Skin epidermis (tissue), 12 donors: ENCODE data around the gene HYDIN.

Experiments used
- H3K27ac ChIP-seq, 21 experiments: fragments of 200-600 bp; sonication (generic) in 11 of 21; one replicate each; pipeline ENCODE4 v1.5.0; 2020; ENCODE audit warnings: mild to moderate bottlenecking in 3 of 21, inconsistent platforms in 2 of 21, moderate library complexity in 2 of 21
- H3K4me3 ChIP-seq, 7 experiments: fragments of 200-600 bp; sonication (generic) in 2 of 7; one replicate each; pipeline ENCODE4 v1.5.0; 2020; ENCODE audit warnings: inconsistent platforms in 2 of 7, mild to moderate bottlenecking in 2 of 7, moderate library complexity in 1 of 7

HYDIN gene

DNA sequence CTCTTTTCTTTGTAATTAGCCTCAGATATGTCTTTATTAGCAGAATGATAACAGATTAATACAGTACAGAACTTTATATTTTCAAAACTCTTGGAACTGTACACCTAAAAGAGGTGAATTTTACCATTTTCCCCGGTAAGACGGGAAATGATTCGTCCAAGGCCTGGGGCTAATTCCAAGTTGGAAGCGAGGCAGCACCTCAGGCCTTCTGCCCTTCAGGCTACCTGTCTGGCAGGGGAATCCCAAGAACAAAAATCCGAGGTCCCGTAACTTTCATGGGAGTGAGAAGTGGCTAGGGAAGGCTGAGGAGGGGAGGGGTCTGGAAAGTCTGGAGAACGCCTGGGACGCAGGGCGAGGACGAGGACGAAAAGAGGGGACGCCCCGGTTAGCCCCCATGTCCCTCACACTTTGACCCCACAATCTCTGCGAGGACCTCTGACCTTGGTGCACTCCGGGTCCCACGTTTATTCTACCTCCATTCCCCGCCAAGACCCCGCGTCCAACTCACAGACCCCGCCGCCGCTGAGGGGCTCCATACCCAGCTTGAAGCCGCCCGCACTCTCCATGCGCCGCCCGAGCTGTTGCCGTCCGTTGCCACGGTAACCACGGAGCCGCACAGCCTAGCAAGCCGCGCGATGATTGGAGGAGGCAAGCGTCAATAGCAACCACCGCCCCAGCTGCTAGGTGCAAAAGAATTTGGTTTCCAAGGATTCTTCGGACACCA is at the start of gene HYDIN:
HYDIN (minus strand) TSS at position 601 of the 724 bp plus-strand sequence. CDS start 43,827 bp downstream, outside the sequence.
- H3K4me3 ChIP-seq = peak within 1 kb of the TSS in 1 of 7 experiments; percentile 7

DNA sequence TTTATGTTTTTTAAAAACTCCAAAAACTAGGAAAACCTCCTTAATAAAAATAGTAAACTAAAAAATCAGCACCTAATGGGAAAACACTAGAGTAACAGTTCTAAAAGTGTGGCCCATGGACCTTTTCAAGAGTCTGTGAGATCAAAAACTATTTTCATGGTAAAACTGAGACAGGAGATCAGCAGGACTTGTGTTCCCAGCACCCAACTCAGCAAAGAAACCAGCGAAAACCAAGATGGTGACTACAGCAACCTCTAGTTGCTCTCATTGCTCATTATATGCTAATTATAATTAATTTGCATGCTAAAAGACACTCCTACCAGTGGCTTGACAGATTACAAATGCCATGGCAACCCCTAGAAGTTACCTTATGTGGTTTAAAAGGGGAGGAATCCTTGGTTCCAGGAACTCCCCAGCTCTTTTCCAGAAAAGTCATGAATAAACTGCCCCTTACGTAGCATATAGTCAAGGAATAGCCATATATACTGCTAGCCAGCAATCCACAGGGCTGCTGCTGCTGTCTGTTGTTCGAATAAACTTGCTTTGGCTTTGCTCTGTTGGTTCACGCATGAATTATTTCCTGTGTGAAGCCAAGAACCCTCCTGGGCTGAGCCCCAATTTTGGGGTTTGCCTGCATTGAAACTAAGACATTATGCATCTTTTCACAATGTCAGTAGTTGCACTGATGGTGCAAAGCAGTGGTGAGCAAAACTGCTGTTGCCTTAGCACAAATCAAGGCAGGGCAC is 46.2 kb upstream of the HYDIN start:
- H3K27ac ChIP-seq = no peak overlapping the region
- no peak overlapping the region for H3K4me3 ChIP-seq

More for the DNA sequence above, at the start of gene HYDIN:
- H3K27ac ChIP-seq = no peak within 1 kb of the TSS

DNA sequence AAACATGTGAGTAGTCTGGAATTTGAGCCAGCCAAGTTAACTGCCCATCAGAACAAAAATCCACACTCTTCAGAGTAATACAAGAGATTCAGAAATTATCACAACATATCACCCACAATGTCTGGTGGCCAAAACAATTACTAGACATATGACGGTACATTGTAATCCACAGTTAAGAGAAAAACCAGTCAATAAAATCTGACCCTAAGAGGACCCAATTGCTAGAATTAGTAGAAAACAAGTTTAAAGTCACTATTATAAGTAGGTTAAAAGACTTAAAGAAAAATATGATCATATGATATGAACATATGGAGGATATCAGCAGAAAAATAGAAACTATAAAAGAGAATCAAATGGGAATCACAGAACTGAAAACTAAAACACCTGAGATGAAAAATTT is 42.9 kb upstream of the HYDIN start:
- H3K4me3 ChIP-seq = no peak overlapping the region
- no peak overlapping the region for H3K27ac ChIP-seq

DNA sequence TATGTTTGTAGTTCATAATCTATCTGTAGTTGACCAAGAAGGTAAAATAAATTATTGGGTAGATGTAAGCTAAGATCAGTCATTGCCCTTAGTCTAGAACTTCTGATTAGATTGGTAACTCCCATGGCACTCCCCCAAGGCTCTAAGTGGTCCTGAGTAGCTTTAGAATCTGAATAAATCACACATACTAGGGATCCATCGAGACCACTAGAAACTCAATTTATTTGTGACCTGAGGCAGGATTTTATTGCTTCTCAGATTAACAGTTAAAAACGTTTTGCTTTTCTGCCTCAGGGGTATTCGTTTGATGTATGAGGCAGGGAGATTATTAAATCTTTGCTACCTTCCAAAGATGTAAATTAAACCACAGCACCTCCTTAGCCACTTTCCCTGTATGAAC is 33.8 kb upstream of the HYDIN start:
- H3K27ac ChIP-seq = no peak overlapping the region
- H3K4me3 ChIP-seq = no peak overlapping the region

DNA sequence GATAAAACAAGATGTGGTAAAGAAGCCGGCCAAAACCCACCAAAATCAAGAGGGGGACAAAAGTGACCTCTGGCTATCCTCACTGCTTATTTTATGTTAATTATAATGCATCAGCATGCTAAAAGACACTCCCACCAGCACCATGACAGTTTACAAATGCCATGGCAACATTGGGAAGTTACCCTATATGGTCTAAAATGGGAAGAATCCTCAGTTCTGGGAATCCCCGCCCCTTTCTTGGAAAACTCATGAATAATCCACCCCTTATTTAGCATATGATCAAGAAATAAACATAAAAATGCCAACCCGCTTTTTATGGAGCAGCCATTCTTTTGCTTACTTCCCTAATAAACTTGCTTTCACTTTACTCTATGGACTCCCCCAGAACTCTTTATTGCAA is 33.1 kb upstream of the HYDIN start:
- Histone ChIP-seq H3K4me3 (no peak overlapping the region), H3K27ac (no peak overlapping the region)

DNA sequence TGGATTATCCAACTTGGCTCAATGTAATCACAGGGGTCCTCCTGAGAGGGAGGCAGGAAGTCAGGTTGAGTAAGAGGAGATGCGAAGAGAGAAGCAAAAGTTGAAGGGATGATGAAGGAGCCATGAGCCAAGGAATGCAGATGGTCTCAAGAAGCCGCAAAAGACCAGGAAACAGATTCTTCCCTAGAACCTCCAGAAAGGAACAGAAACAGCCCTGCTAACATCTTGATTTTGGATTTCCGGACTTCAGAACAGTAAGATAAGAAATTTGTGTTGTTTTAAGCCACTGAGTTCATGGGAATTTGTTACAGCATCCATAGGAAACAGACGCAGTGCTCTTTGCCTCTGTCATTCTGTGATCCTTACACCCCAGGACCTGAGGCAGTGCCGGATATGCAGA is 31.9 kb upstream of the HYDIN start:
- H3K4me3 ChIP-seq = no peak overlapping the region

DNA sequence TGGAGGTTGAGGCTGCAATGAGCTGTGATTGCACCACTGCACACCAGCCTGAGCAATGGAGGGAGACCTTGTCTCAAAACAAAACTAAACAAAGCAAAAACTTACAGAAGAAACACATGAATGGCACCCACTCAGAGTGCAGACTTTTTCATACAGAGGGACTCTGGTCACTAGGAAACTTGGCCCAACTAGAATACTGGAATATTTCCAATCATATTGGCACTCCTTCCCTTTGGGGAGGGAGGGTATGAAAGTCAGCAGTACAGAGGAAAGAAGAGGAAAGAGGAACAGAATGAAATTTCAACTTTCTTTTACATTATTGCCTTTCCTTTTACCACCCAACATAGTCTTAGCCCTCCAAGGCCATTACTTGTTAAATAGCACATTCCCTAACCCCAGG is 30.5 kb upstream of the HYDIN start:
- Histone ChIP-seq H3K4me3 (no peak overlapping the region), H3K27ac (no peak overlapping the region)

More for the DNA sequence above, 31.9 kb upstream of the HYDIN start:
- no peak overlapping the region for H3K27ac ChIP-seq

DNA sequence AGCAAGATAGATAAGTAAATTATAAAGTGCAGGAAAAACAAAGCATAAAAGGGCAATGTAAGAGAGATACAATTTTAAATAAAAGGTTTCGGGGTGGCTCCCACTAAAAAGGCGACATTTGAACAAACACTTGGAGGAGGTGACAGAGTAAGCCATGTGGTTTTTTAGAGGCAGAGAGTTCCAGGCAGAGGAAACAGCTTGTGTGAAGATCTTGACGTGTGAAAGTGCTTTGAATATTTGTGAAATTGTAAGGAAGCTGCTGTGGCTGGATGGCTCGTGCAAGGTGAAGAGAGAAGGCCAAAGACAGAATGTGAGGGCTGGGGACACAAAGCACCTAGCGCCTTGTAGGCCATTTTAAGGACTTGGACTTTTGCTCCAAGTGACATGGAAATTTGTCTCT is 28.6 kb upstream of the HYDIN start:
- no peak overlapping the region for H3K27ac ChIP-seq
- no peak overlapping the region for H3K4me3 ChIP-seq

DNA sequence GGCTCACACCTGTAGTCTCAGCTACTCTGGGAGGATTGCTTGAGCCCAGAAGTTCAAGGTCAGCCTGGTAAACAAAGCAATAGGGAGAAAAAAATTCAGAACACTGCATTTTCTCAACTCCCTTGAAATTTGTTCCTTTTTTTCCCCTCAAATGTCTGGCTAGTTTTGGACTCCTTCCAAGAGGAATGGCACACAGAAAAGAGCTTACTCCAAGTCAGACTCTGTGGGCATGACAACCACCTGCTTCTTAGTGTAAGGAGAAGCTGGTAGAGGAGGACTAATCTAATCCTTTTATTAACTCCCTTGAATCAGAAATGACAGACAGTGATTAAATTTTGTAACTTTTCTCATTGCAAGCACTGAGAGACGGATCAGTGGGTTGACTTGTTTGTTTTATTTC is 27.9 kb upstream of the HYDIN start:
- Histone ChIP-seq H3K4me3 (no peak overlapping the region), H3K27ac (no peak overlapping the region)

DNA sequence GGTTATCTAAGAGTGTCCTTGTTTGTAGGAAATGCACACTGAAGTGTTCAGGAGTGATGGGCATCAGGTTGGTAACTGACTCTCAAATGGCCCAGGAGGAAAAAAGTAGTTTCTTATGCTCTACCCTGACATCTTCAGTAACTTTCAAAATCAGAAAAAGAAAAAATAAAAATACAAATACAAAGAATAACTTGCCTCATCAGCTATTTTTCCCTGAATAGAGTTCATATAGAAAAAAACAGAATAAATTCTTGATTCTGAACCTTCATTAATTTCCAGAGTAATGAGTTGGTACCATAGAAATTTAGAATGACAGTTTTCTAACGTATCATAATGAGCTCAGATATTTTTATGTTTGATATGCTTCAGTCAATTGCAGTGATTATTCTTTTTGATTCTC is 27.2 kb upstream of the HYDIN start:
- H3K4me3 ChIP-seq = no peak overlapping the region

DNA sequence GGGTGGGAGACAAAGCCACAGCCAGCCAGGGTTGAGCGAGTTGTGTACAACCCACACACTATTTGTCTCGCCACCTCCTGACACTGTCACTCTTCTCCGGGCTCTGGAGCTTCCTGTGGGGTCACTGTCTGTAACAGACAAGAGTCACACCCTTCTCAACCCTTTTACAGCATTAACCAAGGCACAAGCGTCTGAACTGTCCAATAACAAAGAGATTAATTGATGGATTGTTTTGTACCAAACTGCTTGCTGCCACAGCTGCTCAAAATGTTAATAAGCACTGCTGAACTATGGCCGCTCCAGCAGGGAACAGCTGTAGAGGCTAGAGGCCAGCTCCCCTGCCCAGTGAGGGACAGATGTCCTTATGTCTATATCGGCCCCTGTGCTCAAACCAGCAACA is 25.2 kb upstream of the HYDIN start:
- Histone ChIP-seq H3K4me3 (no peak overlapping the region), H3K27ac (no peak overlapping the region)

More for the DNA sequence above, 27.2 kb upstream of the HYDIN start:
- no peak overlapping the region for H3K27ac ChIP-seq

DNA sequence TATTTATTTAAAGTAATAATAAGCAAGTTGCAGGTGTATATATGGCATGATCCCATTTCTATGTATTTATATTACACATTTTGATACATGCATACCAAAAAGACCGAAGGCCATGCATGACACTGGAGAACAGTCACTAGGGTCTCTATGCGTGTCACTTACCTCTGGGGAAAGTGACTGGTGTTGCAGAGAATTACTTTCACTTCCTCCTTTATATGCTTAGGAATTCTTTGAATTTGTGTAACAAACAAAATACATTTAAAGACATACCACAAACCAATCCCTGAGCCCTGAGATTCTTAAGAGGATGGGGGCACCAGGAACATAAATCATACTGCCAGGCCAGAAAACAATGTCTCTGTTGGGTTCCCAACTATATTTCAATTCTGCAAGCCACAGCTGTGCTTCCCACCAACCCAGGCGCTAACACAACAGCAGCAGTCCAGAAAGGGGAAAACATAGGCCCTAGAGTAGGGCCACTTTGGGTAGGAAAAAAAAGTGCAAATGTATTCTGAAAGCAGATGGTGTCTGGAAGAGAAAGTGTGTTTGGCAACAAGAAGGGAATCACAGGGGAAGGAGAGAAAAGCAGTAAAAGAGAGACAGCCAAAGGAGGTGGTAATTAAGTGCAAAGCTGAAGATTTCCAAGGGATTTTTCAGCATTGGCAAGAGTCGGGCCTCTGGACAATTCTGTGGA is 24.5 kb upstream of the HYDIN start:
- Histone ChIP-seq H3K4me3 (no peak overlapping the region), H3K27ac (no peak overlapping the region)

DNA sequence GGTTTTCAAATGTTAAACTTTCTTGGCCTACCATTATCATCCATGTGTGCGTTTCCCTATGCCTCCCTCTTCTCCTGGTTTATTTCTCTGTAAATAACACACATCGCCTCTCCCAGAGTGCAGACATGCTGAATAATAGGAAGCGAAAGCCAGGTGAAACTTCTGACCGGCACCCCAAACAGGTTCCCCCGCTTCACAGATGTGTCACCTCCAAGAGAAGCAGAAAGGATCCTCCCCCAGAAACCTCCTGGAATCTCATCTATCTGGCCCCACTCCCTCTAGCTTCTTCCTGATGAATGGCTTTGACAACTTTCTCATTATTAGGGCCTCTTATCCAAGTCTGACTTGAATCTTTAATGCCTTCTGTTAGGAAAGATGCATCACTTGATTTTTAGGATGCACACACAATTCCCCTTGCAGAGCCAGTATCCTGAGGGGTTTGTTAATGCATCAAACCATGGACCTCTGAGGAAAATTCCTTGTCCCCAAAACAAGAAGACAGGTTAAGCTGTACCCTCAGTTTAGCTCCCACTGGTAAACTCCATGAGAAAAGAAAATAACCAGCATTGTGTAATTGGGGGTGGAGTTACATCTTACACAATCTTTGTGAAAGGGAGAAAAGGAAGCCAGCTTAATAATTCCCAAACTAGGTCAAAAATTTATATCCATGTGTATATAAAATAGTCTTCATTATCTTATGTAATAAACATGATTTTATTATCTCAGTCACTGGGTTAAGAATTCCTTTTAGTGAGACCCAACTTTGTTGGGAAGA is 20.1 kb upstream of the HYDIN start:
- Histone ChIP-seq H3K27ac (peak overlapping the region in 3 of 21 experiments; percentile 17 to 63 (median 17)), H3K4me3 (no peak overlapping the region)

DNA sequence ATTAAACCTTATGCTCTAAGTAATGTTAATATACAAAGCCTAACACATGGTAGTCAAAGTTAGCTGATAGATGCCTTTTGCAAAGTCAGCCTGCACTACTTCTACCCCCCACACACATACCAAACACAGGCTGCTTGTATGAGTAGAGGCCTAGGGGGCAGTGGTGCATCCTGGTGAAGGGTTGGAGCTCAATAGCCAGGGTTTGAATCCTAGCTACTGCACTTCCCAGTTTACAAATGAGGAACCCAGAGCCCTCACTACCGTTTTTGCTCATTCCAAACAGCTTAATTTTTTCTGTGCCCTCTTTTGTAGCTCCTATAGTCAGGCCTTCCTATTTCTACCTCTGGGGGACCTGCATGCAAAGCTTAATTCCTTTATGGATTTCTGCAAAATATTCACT is 18.9 kb upstream of the HYDIN start:
- Histone ChIP-seq H3K4me3 (no peak overlapping the region), H3K27ac (peak overlapping the region in 1 of 21 experiments; percentile 63)

DNA sequence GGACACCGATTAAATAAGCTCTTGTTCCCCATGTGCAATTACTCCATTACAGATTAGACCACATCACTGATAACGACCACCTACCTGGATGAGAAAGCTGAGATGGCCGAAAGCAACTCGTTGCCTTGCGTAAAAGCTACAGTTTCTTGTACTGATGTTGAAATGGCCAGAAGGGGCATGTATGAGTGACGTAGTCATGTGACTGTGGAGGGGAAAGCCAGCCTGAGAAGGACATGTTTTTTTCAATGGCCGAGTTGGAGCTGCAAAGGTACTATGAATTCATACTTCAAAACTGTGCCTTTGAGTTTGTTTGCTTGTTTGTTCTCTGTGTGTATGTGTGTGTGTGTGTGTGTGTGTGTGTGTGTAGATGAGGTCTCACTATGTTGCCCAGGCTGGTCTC is 17.0 kb upstream of the HYDIN start:
- Histone ChIP-seq H3K4me3 (no peak overlapping the region), H3K27ac (no peak overlapping the region)

DNA sequence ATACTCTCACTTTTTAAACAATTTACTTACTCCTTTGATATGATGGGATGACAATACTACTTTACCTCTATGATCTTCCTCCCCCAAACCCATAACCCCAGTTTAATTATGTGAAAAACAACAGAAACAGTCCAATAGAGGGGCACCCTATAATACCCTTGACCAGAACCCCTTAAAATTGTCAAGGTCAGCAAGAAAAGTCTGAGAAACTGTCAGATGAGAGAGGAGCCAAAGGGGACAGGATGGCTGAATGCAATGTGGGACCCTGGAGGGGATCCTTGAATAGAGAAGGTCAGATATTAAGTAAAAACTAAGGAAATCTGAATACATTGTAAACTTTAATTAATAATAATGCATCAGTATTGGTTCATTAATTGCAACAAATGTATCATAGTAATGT is 15.8 kb upstream of the HYDIN start:
- no peak overlapping the region for H3K4me3 ChIP-seq
- H3K27ac ChIP-seq = no peak overlapping the region

DNA sequence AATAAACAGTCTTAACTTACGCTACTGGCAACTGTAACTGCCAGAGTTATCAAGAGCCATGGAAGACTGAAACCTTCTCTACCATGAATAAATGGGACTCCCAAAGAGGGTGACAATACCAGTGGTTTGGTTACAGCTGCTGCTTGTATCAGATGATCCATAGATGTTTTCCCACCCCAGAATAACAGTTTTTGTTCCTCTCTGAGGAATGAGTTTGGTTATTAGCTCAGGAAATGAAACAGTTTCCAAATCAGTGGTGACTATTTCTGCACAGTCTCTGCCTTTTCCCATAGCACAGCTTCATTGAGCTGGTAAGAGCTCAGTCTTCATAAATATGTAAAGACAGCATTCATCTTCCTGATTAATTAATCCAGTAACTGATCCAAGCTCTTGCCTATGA is 14.0 kb upstream of the HYDIN start:
- Histone ChIP-seq H3K27ac (no peak overlapping the region), H3K4me3 (no peak overlapping the region)

DNA sequence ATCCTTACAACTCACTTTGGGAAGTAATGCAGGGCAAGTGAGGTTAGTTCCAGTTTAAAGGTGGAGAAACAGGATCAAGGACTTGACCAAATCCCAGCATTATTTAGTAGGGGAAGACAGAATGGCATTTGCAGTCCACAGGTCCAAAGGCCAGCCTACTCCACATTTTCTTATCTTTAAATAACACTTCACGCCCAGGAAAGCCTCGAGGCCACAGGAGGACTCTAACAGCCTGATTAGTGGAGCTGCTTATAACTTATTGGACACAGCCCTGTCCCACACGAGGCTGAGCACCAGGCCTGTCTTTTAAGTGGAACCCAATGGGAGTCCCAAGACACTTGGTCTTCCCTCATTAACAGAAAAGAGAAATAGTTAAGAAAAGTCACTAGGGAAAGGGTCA is 12.1 kb upstream of the HYDIN start:
- no peak overlapping the region for H3K27ac ChIP-seq
- no peak overlapping the region for H3K4me3 ChIP-seq

DNA sequence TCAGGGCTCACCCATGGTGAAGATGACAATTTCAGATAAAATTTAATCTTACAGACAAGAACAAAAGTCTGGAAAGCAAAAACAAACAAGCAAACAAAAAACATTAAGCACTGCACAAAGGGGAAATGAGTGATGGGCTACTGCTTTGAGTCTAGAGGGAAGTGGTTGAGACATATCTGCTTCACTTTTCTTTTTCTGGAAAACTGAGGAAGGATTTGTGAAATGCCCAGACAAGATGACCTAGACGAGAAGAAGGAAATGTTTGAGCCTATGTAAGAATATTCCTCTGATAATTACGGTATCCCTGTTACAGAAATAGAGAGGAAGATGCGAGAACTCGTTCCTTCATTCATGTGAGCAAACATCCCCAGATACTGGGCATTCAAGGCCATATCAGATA is 11.5 kb upstream of the HYDIN start:
- no peak overlapping the region for H3K4me3 ChIP-seq
- no peak overlapping the region for H3K27ac ChIP-seq

DNA sequence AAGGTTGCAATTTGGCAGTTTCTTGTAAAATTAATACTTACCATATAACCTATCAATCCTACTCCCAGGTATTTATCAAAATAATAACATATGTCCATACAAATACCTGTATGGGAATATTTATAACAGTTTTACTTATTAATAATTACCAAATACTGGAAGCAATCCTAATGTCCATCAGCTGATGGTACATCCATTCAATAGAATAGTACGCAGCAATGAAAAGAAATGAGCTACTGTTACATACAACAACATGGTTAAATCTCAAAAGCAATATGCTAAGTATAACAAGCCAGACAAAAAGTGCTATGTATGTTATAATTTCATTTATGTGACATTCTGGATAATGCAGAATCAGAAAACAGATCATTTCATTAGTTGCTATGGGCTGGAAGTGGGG is 1.2 kb downstream of the HYDIN start:
- H3K4me3 ChIP-seq = no peak overlapping the region
- no peak overlapping the region for H3K27ac ChIP-seq
